C4-2B (cell line): Measurements from ENCODE around the gene MCF2L2.

Source experiments
- H3K27ac ChIP-seq: fragments of 450-650 bp; 2 replicates; pipeline ENCODE4 v1.5.1; 2017
- ZFX ChIP-seq: fragments of 450-650 bp; IDR thresholded peaks from 2 replicates; pipeline ENCODE4 v1.6.1; 2017
- TF ChIP-seq, protein P1 (sequence below): fragments of 450-650 bp; conservative IDR thresholded peaks from 2 replicates; pipeline ENCODE4 v1.5.1; 2017; ENCODE audit warnings: mild to moderate bottlenecking

MCF2L2 gene

DNA sequence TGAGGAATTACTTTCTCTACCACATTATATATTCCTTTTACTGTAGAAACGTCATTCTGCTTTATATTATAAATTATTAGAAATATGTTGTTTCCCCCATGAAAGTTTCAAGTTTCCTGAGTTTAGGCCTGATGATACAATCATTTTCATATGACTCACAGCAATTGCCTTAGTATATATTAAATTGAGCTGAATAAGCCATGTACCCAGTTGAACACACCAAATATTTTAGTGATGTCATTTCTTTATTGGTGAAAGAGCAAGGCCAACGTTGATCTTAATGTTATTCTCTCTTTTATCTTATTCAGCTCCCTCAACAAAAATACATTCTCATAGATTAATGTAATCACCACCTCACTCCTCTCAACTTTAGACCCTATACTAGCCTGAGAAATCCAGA is 144.5 kb downstream of the MCF2L2 start:
- TF ChIP-seq, protein P1, sequence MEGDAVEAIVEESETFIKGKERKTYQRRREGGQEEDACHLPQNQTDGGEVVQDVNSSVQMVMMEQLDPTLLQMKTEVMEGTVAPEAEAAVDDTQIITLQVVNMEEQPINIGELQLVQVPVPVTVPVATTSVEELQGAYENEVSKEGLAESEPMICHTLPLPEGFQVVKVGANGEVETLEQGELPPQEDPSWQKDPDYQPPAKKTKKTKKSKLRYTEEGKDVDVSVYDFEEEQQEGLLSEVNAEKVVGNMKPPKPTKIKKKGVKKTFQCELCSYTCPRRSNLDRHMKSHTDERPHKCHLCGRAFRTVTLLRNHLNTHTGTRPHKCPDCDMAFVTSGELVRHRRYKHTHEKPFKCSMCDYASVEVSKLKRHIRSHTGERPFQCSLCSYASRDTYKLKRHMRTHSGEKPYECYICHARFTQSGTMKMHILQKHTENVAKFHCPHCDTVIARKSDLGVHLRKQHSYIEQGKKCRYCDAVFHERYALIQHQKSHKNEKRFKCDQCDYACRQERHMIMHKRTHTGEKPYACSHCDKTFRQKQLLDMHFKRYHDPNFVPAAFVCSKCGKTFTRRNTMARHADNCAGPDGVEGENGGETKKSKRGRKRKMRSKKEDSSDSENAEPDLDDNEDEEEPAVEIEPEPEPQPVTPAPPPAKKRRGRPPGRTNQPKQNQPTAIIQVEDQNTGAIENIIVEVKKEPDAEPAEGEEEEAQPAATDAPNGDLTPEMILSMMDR: no peak
- no peak for TF ChIP-seq ZFX
- no peak overlapping the region for H3K27ac ChIP-seq

DNA sequence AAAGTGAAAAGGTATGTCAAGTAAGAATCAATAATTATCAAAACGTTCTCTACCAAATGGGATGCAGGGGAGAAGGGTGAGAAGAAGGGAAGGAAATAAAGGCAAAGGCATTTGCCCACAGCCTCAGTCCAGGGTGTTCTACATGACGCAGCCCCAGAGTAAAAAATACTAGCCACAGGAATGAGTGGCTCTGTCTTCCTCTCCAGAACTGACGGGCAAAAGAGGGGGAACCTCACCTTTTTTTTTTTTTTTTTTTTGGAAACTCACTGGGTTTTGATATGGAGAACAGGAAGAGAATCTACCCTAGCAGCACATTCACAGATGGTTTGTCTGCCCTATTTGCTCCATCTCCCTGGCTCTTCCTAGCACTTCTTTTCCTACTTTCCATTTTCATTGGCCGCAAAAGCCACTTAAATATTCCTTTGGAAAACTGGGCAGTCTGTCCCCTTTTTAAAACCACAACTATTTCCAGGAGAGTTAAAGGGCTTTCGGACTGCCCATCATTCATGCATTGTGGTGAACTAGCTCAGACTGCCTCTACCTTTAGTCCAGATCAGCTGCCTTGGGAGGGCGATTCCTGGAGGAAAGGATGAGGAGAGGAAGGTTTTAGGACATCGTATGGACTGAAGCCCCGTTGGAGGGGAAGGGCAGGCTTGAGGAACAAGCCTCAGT is 147.2 kb downstream of the MCF2L2 start:
- H3K27ac ChIP-seq: no peak overlapping the region
- TF ChIP-seq, protein P1: no peak
- no peak for TF ChIP-seq ZFX

DNA sequence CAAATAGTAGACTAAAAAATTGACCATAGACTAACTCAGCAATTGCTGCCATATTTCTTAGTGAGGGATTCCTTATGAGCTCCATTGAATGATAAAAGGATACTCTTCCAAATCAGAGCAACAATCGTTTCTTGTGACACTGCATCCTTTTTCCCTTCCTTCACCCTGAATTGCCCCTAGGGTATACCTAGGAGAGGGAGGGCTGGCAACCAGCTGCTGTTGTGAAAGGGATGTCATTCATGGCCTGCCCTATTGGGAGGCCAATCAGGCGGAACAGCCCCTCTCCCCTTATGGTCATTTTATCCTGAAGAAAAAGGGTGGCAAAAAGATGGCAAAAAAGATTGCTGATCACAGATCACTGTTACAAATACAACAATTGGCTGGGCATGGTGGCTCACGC is 149.0 kb downstream of the MCF2L2 start:
- no peak for TF ChIP-seq ZFX
- TF ChIP-seq, protein P1: no peak

DNA sequence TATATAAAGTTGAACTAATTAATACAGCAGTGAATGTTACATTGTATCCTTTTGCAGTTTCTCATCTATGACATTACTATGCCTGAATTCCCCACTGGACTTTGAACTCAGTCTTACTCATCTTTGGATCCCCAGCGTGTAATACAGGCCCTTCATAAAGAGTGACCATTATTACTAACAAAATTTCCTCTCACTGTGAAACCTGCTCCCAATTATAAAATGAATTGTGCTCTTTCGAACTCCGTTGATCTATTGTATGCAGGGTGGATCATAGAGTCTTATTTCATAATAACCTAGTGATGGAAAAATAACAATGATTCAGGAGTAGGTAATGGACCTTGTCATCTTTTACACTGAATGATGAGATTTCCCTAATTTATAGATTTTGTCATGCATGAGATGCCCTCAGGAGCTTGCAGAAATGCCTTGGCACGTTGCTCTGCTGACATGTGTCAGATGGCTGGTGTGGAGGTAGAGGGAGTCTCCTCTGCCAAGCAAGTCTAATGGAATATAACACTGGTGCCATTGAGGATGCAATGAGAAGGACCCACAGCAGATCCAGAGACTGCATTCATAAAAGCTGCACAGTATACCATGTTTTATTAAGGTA is 149.8 kb downstream of the MCF2L2 start:
- TF ChIP-seq, protein P1: no peak
- TF ChIP-seq ZFX: no peak
- no peak overlapping the region for H3K27ac ChIP-seq

More for the DNA sequence above, 149.0 kb downstream of the MCF2L2 start:
- no peak overlapping the region for H3K27ac ChIP-seq

DNA sequence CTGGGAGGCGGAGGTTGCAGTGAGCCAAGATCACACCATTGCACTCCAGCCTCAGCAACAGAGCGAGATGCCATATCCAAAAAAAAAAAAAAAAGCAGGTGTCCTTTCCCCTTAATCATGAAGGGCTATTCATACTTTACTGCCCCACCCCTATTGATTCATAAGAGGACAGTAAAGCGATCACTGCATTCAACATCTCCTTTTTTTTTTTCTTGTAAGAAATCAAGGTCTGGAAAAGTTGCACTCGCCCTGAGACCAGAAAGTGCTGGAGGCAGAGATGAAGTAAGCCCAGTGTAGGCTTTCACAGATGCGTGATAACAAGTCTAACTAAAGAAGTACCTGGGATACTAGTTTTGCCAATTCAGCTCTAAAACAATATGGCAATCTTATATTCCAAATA is 151.2 kb downstream of the MCF2L2 start:
- TF ChIP-seq ZFX: no peak
- TF ChIP-seq, protein P1: no peak
- no peak overlapping the region for H3K27ac ChIP-seq

DNA sequence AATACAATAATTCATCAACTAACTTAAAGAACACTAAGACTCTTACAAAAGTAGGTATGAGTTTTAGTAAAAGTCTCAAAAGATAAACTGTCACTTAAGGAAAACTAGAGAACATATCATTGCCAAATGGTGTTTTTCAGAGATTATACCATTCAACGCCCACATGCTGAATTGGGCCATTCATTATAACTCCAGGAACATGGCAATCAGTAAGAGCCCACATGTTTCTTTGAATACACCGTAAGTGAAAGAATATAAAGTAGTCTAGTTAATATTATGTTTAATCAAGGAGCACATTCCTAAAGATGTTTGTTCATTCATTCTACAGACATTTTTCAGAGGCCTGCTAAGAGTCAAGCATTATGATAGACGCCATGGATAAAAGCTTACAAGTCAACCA is 152.5 kb downstream of the MCF2L2 start:
- TF ChIP-seq, protein P1: no peak
- TF ChIP-seq ZFX: no peak
- H3K27ac ChIP-seq: peak overlapping the region; percentile 36; the same call in 1 of the 2 replicates

DNA sequence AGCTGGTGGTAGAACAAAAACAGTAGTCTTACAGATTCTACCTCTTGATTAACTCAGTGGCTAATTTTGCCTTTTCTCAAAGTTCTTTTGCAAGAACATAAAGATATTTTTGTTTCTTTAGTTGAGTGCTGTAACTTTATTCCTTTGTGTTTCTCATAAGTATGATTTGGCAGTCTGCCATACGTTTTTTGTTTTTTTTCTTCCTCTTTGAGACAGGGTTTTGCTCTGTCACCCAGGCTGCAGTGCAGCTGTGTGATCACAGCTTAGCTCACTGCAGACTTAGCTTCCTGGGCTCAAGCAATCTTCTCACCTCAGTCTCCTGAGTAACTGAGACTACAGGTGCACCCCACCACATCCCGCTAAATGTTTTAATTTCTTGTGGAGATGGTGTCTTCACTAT is 153.0 kb downstream of the MCF2L2 start:
- peak overlapping the region; percentile 36; the same call in 1 of the 2 replicates for H3K27ac ChIP-seq
- TF ChIP-seq, protein P1: no peak
- TF ChIP-seq ZFX: no peak
